Activated CD8-positive, alpha-beta T cell treated with anti-CD3 and anti-CD28 coated beads, Interleukin-2, amount 10 ng/mL, durations not matched to agents 7 days and 5 days (primary cell): Measurements from ENCODE around the gene INPP5B. TPM values are rescaled to one million over a fixed set of nuclear protein-coding genes. Genes with fewer than 3 reads are reported as not detected.
"Not testable (repeated sequence)": the region's sequence is repeated elsewhere in the genome, so short reads cannot be mapped to it uniquely, and the experiment has no call there.

Experiments
- ATAC-seq: fragments of 150-1000 bp; cut with Tn5 transposase; one replicate; pipeline ENCODE4 v1.10.0; 2021; ENCODE audit warnings: moderate library complexity
- CTCF ChIA-PET: fragments of 350-600 bp; sonication (Branson Sonifier 250); formaldehyde crosslinking; loops from one replicate; lab custom pipeline; 2021; ENCODE audit warnings: antibody characterized with exemption; lab: Charles Lee
- POLR2A ChIA-PET: fragments of 350-600 bp; sonication (Branson Sonifier 250); formaldehyde crosslinking; loops from one replicate; lab custom pipeline; 2021; ENCODE audit warnings: antibody characterized with exemption; lab: Charles Lee
- DNase-seq: peaks from one replicate; pipeline ENCODE4 v3.0.0-alpha.2; 2020
- H3K27ac Mint-ChIP-seq: one replicate; pipeline ENCODE4 v1.8.0; 2021; ENCODE audit warnings: mild to moderate bottlenecking, mixed read lengths
- H3K27me3 Mint-ChIP-seq: one replicate; pipeline ENCODE4 v1.8.0; 2021; ENCODE audit warnings: low read depth, mixed read lengths
- H3K36me3 Mint-ChIP-seq: one replicate; pipeline ENCODE4 v1.8.0; 2021; ENCODE audit warnings: low read depth, mixed read lengths
- H3K4me1 Mint-ChIP-seq: one replicate; pipeline ENCODE4 v1.8.0; 2021; ENCODE audit warnings: low read depth, mixed read lengths
- H3K4me3 Mint-ChIP-seq: one replicate; pipeline ENCODE4 v1.8.0; 2021; ENCODE audit warnings: mild to moderate bottlenecking, mixed read lengths
- H3K9me3 Mint-ChIP-seq: one replicate; pipeline ENCODE4 v1.8.0; 2022; ENCODE audit warnings: mixed read lengths; ENCODE audit not compliant: insufficient read depth
- total RNA-seq, 2 experiments: library from RNA; stranded (reverse); gene quantifications; one replicate each; pipeline ENCODE4 v1.2.3, GENCODE V29; 2021

INPP5B gene
- total RNA-seq, 2 experiments from 2014 or later = 40.2 to 41.1 TPM

GRCh38 chr1:37947364-37947763 lies 511 bp upstream of the INPP5B start:
- ChIA-PET CTCF (interaction anchor here (0.7 to 1.5 kb wide), 3 partner anchors 12 to 88 kb away, joined by 3 to 6 read pairs (median 6); partner anchors contain the start of gene MTF1), POLR2A (interaction anchor here (0.9 to 1.7 kb wide), 3 partner anchors 9 to 52 kb away, joined by 3 to 8 read pairs (median 3); no protein-coding TSS in a partner anchor)
- ATAC-seq = no peak
- no peak for DNase-seq
- peak overlapping the region; percentile 92 for H3K4me3 Mint-ChIP-seq
- peaks cover 34% of the 10 kb centered on the region for H3K4me1 Mint-ChIP-seq
- H3K9me3 Mint-ChIP-seq = no peaks in the 10 kb centered on the region
- H3K27ac Mint-ChIP-seq = peak overlapping the region; percentile 97
- no peaks in the 10 kb centered on the region for H3K27me3 Mint-ChIP-seq
- H3K36me3 Mint-ChIP-seq = peaks cover 5% of the 10 kb centered on the region

- Mint-ChIP-seq H3K27me3 (no peaks in the 10 kb centered on the region), H3K9me3 (no peaks in the 10 kb centered on the region), H3K4me3 (peak overlapping the region; percentile 92), H3K27ac (peak overlapping the region; percentile 97), H3K4me1 (peaks cover 25% of the 10 kb centered on the region), H3K36me3 (peaks cover 7% of the 10 kb centered on the region)
- ATAC-seq (no peak), DNase-seq (no peak)
- ChIA-PET CTCF (interaction anchor here (1.5 kb wide), 1 partner anchor 10 kb away, joined by 6 read pairs; no protein-coding TSS in a partner anchor), POLR2A (interaction anchor here (0.6 to 1.7 kb wide), 4 partner anchors 8 to 440 kb away, joined by 3 to 8 read pairs (median 4); no protein-coding TSS in a partner anchor)
Observed at GRCh38 chr1:37945743-37946702, 830 bp downstream of the INPP5B start.

DNA sequence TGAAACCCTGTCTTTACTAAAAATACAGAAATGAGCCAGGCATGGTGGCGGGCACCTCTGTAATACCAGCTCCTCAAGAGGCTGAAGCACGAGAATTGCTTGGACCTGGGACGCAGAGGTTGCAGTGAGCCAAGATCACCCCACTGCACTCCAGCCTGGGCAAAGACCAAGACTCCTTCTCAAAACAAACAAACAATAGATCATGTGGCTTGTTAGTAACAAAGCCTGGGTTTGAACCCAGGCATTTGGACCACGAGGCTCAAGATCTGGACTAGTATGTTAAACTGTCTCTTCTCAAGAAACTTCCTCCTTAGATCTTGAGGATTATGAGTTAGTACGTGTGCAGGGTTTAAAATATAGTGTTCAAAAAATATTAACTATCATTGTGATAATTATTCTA lies 1.6 kb downstream of the INPP5B start:
- DNase-seq (no peak), ATAC-seq (no peak)
- POLR2A ChIA-PET = no interaction called here
- H3K27ac Mint-ChIP-seq = no peak overlapping the region
- no peaks in the 10 kb centered on the region for H3K9me3 Mint-ChIP-seq
- H3K36me3 Mint-ChIP-seq = peaks cover 9% of the 10 kb centered on the region
- H3K4me1 Mint-ChIP-seq = peaks cover 25% of the 10 kb centered on the region
- no peak overlapping the region for H3K4me3 Mint-ChIP-seq
- CTCF ChIA-PET = interaction anchor here (0.6 to 1.2 kb wide), 2 partner anchors 9 to 1937 kb away, joined by 3 to 4 read pairs; no protein-coding TSS in a partner anchor
- no peaks in the 10 kb centered on the region for H3K27me3 Mint-ChIP-seq

DNA sequence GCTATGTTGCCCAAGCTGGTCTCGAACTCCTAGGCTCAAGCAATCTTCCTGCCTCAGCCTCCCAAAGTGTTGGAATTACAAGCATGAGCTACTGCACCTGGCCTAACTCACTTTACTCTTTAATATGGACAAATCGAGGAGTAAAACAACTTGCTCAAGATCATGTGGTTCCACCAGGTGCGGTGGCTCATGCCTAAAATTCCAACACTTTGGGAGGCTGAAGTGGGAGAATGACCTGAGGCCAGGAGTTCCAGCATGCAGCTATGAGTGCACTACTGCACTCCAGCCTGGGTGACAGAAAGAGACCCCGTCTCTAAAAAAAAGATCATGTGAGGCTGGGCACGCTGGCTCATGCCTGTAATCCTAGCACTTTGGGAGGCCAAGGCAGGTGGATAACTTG lies 2.0 kb downstream of the INPP5B start:
- H3K27ac Mint-ChIP-seq = no peak overlapping the region
- H3K4me3 Mint-ChIP-seq = no peak overlapping the region
- no peaks in the 10 kb centered on the region for H3K27me3 Mint-ChIP-seq
- peaks cover 9% of the 10 kb centered on the region for H3K36me3 Mint-ChIP-seq
- CTCF ChIA-PET = interaction anchor here (0.6 to 1.2 kb wide), 2 partner anchors 9 to 1937 kb away, joined by 3 to 4 read pairs; no protein-coding TSS in a partner anchor
- peaks cover 23% of the 10 kb centered on the region for H3K4me1 Mint-ChIP-seq
- no peak for ATAC-seq
- no peaks in the 10 kb centered on the region for H3K9me3 Mint-ChIP-seq
- POLR2A ChIA-PET = no interaction called here
- DNase-seq = no peak

DNA sequence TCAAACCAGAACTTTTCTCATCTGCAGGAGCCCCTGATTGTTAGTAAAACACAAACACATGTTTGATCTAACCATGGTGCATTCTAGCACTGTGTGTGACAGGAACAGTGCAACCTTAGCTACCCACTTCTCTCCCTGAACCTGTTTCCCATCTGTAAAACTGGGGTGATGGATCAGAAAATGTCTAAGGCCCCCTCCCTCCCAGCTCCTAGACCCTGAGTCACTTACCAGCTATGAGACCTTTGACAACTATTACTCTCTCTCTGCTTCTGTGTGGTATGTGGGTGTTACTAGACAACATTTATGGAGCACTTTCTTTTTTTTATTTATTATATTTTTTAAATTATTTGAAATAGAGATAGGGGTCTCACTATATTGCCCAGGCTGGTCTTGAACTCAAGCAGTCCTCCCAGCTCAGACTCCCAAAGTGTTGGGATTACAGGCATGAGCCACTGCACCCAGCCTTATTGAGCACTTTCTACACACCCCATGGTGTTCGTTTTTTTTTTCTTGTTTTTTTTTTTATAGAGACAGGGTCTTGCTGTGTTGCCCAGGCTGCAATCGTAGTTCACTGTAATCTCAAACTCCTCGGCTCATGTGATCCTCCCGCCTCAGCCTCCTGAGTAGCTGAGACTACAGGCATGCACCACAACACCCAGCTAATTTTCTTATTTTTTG lies 2.6 kb downstream of the INPP5B start:
- ChIA-PET POLR2A (interaction anchor here (0.5 kb wide), 1 partner anchor 13 kb away, joined by 3 read pairs; no protein-coding TSS in a partner anchor), CTCF (interaction anchor here (1.2 kb wide), 1 partner anchor 8 kb away, joined by 4 read pairs; no protein-coding TSS in a partner anchor)
- no peak for ATAC-seq
- Mint-ChIP-seq H3K9me3 (no peaks in the 10 kb centered on the region), H3K27me3 (no peaks in the 10 kb centered on the region), H3K4me3 (no peak overlapping the region), H3K36me3 (peaks cover 11% of the 10 kb centered on the region), H3K27ac (no peak overlapping the region), H3K4me1 (peaks cover 23% of the 10 kb centered on the region)
- no peak for DNase-seq

GRCh38 chr1:37940299-37940947 lies 6.4 kb downstream of the INPP5B start:
- CTCF ChIA-PET = interaction anchor here (1.8 to 2.5 kb wide), 2 partner anchors 14 to 18 kb away, joined by 6 to 9 read pairs; no protein-coding TSS in a partner anchor

DNA sequence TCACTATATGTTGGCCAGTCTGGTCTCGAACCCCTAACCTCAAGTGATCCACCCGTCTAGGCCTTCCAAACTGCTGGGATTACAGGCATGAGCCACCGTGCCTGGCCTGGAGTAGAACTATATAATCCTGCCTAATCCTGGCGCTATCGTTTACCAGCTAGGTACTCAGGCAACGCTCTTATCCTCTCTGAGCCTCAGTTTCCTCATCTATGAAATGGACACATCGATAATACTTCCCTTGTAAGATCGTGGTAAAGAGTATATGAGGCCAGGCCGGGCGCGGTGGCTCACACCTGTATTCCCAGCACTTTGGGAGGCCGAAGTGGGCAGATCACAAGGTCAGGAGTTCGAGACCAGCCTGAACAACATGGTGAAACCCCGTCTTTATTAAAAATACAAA lies 10.1 kb downstream of the INPP5B start:
- not testable (repeated sequence) for H3K9me3 Mint-ChIP-seq, H3K27ac Mint-ChIP-seq

More at GRCh38 chr1:37940299-37940947, 6.4 kb downstream of the INPP5B start:
- H3K36me3 Mint-ChIP-seq = peaks cover 20% of the 10 kb centered on the region
- H3K27ac Mint-ChIP-seq = no peak overlapping the region
- H3K4me1 Mint-ChIP-seq = peaks cover 5% of the 10 kb centered on the region
- no peaks in the 10 kb centered on the region for H3K9me3 Mint-ChIP-seq
- ATAC-seq (no peak), DNase-seq (no peak)
- POLR2A ChIA-PET = interaction anchor here (1.3 kb wide), 1 partner anchor 9 kb away, joined by 5 read pairs; no protein-coding TSS in a partner anchor
- H3K27me3 Mint-ChIP-seq = no peaks in the 10 kb centered on the region
- H3K4me3 Mint-ChIP-seq = no peak overlapping the region

DNA sequence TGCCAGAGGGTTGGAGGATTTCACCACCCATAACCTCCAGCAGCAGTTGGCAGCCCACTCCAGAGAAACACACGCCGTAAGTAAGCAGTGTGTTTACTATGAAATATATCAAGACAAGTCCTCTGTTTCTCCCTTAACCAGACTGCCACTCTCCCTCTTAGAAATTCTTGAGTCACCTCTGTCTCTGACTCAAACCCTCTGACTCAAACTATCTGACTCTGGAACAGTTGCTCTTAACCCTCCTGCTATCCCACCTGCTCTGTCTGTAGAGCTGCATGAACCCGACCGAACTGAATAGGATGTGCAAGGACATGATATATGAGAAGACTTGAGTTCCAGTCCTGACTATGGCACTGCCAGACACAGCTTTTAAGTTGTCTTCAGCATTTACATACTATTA lies 14.1 kb downstream of the INPP5B start:
- DNase-seq (no peak), ATAC-seq (no peak)
- CTCF ChIA-PET = interaction anchor here (3.3 kb wide), 1 partner anchor 57 kb away, joined by 14 read pairs; the partner anchor contains the start of gene SF3A3
- Mint-ChIP-seq H3K4me3 (peak overlapping the region; percentile 22), H3K27me3 (no peaks in the 10 kb centered on the region), H3K27ac (peak overlapping the region; percentile 9), H3K4me1 (peaks cover 33% of the 10 kb centered on the region), H3K9me3 (no peaks in the 10 kb centered on the region), H3K36me3 (peaks cover 42% of the 10 kb centered on the region)
- POLR2A ChIA-PET = no interaction called here

More for the DNA sequence above, 10.1 kb downstream of the INPP5B start:
- ATAC-seq, H3K4me1 Mint-ChIP-seq, POLR2A ChIA-PET, H3K4me3 Mint-ChIP-seq, H3K27me3 Mint-ChIP-seq, DNase-seq: not testable (repeated sequence)
- peaks cover 29% of the 10 kb centered on the region for H3K36me3 Mint-ChIP-seq
- CTCF ChIA-PET = interaction anchor here (1.2 to 2.4 kb wide), 8 partner anchors 9 to 77 kb away, joined by 3 to 14 read pairs (median 6); partner anchors contain the start of genes INPP5B and MTF1

- peak overlapping the region; percentile 91 for H3K4me3 Mint-ChIP-seq
- H3K27ac Mint-ChIP-seq = peak overlapping the region; percentile 78
- CTCF ChIA-PET = interaction anchor here (0.7 to 3.3 kb wide), 8 partner anchors 13 to 72 kb away, joined by 3 to 14 read pairs (median 3); partner anchors contain the start of genes MTF1 and SF3A3
- H3K36me3 Mint-ChIP-seq = peaks cover 43% of the 10 kb centered on the region
- H3K4me1 Mint-ChIP-seq = peaks cover 42% of the 10 kb centered on the region
- H3K27me3 Mint-ChIP-seq = no peaks in the 10 kb centered on the region
- POLR2A ChIA-PET = interaction anchor here (0.6 to 2.4 kb wide), 7 partner anchors 8 to 241 kb away, joined by 3 to 11 read pairs (median 5); partner anchors contain the start of genes C1orf122, INPP5B and YRDC
- no peaks in the 10 kb centered on the region for H3K9me3 Mint-ChIP-seq
- DNase-seq (peak; percentile 98), ATAC-seq (peak; percentile 97)
Observed at GRCh38 chr1:37931361-37932158, 15.3 kb downstream of the INPP5B start.

- ATAC-seq (peak; percentile 11), DNase-seq (peak; percentile 41)
- Mint-ChIP-seq H3K27me3 (no peaks in the 10 kb centered on the region), H3K27ac (peak overlapping the region; percentile 78), H3K36me3 (peaks cover 40% of the 10 kb centered on the region), H3K9me3 (no peaks in the 10 kb centered on the region), H3K4me1 (peaks cover 47% of the 10 kb centered on the region), H3K4me3 (peak overlapping the region; percentile 91)
- CTCF ChIA-PET = interaction anchor here (1.0 to 3.3 kb wide), 7 partner anchors 13 to 71 kb away, joined by 3 to 14 read pairs (median 3); partner anchors contain the start of genes MTF1 and SF3A3
- POLR2A ChIA-PET = interaction anchor here (0.6 to 2.4 kb wide), 6 partner anchors 9 to 241 kb away, joined by 3 to 11 read pairs (median 6); partner anchors contain the start of genes C1orf122, INPP5B and YRDC
Observed at GRCh38 chr1:37931102-37931360, 15.8 kb downstream of the INPP5B start.
